Stimulated activated CD8-positive, alpha-beta memory T cell treated with anti-CD3 and anti-CD28 coated beads, Interleukin-4, amount 100 ng/mL, for 4 hours (primary cell): ENCODE measurements around the gene TMC6.

ENCODE experiments used
- DNase-seq, 2 donors: peaks; one replicate each; pipeline ENCODE4 v3.0.0-alpha.2; 2020; ENCODE audit warnings: low read depth in 2 of 2, low spot score in 1 of 2

Gene TMC6

DNA sequence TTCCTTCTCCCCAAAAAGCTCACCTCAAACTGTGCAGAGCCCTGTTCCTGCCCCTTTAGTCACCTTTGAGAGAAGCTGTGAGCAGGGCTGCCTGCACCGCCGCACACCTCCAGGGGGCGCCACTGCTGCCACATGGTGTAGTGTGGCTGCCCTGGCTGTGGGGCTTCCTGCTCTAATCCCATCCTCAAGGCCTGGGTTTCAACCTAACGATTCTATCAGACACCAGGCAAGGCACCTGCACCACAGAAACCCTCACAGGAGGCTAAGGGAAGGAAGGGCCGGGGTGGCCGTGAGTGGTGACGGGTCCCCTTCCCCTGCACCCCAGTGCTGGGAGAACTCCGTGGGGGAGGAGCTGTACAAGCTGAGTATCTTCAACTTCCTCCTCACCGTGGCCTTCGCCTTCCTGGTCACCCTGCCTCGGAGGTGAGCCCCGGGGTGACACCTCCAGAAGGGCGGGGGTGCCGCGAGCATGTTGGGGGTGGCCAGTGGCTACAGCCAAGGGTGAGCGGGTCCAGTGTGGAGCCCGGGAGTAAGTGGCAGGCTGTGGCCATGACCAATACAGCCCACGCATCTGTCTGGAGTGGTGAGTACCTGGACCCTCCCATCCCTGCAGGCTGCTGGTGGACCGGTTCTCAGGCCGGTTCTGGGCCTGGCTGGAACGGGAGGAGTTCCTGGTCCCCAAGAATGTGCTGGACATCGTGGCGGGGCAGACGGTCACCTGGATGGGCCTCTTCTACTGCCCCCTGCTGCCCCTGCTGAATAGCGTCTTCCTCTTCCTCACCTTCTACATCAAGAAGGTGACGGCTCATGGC, 9.0 kb upstream of the TMC6 start:
- DNase-seq = no peak

DNA sequence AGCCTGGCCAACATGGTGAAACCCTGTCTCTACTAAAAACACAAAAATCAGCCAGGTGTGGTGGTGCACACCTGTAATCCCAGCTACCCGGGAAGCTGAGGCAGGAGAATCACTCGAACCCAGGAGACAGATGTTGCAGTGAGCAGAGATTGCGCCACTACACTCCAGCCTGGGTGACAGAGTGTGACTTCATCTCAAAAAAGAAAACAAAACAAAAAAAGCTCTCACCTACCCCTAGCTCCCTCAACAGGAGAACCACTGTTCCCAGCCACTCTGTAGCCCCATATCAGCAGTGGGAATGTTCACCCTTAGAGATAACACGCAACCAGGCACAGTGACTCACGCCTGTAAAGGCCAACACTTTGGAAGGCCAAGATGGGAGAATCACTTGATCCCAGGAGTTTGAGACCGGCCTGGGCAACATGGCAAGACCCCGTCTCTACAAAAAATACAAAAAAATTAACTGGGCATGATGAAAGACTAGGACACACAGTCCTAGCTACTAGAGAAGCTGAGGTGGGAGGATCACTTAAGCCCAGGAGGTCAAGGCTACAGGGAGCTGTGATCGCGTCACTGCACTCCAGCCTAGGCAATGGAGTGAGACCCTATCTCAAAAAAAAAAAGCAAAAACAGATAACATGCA, 7.4 kb upstream of the TMC6 start:
- DNase-seq = no peak

DNA sequence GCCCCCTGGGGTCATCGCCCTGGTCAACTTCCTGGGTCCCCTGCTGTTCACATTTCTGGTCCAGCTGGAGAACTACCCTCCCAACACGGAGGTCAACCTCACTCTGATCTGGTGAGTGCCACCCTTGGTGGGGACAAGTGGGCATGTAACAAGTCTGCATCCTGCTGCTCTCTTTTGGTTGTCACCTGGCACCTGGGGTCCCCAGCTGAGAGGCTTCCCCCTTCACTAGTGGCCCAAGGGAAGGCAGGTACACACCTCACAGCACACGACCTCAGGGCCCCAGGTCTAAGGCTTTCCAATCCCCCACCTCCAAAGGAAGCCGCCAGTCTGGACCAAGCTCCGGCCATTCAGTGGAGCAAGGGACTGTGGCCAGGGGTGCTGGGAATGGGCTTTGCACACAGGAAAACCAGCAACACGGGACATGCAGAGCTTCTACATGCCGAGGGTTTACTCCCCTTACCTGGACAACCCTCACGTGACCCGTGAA, 6.4 kb upstream of the TMC6 start:
- DNase-seq = no peak

DNA sequence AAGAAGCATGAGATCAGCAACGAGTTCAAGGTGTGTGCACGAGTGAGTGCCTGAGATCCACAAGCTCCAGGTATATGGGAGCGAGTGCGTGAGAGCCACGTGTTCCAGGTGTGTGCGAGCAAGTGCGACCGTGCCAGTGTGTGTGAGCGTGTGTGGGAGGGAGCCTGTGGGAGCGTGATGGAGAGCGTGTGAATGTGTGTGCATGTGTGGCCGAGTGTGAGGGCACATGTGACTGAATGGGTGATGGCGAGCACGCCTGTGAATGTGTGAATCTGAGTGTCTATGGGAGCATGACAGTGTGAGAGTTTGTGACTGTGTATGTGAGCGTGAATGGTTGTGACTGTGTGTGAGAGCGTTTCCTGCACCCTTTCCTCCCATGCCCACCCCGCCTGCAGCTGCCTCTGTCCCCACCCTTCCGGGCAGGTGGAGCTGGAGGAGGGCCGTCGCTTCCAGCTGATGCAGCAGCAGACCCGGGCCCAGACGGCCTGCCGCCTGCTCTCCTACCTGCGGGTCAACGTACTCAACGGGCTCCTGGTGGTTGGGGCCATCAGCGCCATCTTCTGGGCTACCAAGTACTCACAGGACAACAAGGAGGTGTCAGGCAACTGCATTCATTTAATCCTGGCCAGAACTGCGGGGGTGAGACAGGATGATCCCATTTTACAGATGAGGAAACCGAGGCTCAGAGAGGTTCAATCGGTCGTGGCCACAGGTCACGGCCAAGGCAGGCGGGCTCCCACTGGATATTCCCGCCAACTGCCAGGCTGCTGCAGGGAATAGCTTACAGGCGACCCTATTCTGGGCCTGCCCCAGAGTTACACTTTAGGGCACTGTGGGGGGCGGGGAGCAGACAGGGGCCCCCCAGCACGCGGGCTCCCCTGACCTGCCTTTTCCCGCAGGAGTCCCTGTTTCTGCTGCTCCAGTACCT, 5.7 kb upstream of the TMC6 start:
- peak in 1 of 2 donors; percentile 47 for DNase-seq

DNA sequence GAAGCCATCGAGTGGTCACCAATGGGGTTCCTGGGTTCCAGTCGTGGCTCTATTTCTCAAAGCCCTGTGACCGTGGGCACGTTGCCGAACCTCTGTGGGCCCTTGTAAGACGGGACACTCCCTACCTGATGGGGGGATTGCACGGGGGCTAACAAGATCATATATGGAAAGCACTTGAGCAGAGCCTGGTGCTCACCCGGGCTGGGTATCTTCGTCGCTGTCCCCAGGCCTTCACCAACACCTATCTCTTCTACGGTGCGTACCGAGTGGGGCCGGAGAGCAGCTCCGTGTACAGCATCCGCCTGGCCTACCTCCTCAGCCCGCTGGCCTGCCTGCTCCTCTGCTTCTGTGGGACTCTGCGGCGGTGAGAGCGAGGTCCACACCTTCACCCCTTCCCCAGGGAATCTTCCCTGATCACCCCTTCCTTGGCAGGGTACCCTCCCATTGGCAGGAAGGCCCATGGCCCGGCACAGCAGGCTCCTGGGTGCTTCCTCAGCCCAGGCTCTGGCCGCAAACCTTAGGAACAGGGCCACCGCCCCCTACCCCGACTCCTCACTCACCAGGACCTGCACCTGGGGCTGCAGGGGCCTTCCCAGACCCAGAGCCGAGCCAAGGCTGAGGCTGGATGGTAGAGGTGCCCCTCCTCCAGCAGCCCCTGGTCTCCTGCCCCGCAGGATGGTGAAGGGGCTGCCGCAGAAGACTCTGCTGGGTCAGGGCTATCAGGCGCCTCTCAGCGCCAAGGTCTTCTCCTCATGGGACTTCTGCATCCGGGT, 4.8 kb upstream of the TMC6 start:
- no peak for DNase-seq

DNA sequence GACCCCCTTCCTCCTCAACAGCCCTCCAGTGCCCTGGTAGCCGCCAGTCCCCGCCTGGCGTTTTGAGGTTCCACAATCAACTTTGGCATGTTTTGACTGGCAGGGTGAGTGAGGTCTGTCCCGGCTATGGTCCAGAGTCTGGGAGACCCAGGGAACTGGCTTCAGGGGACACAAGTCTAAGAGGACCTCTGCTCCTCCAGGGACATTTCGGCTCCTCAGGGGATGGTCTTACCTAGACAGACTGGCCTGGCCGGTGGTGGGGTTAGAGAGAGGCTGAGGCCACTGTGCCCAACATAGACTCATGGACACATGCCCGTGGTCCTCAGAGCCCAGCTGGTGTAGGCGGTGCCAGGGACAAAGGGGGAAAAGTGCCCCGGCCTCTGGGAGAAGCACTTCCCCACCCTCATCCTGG, 4.2 kb upstream of the TMC6 start:
- DNase-seq = no peak

DNA sequence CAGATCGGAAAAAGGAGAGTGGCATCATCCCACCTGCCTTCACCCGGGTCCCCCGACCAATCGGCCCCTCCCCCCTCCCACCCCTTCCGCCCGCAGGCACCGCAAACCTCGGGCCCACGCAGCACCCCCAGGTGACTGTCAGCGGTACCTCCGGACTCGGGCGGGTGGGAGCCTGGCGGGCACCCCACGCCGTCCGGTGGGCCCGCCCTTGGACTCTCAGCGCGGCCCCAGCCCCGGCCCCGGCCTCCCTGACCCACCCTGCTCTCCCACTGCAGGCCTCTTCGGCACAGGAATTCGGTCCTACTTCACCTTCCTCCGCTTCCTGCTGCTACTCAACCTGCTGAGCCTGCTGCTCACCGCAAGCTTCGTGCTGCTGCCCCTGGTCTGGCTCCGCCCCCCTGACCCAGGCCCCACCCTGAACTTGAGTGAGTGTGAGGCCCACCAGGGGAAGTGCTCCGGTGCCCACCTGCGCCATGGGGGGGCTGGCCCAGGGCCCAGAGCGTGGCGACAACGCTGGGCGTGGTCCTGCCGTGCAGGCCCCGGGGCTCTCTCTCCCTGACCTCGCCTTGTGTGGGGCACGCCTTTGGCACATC, 3.6 kb upstream of the TMC6 start:
- DNase-seq = peak in 1 of 2 donors; percentile 67

DNA sequence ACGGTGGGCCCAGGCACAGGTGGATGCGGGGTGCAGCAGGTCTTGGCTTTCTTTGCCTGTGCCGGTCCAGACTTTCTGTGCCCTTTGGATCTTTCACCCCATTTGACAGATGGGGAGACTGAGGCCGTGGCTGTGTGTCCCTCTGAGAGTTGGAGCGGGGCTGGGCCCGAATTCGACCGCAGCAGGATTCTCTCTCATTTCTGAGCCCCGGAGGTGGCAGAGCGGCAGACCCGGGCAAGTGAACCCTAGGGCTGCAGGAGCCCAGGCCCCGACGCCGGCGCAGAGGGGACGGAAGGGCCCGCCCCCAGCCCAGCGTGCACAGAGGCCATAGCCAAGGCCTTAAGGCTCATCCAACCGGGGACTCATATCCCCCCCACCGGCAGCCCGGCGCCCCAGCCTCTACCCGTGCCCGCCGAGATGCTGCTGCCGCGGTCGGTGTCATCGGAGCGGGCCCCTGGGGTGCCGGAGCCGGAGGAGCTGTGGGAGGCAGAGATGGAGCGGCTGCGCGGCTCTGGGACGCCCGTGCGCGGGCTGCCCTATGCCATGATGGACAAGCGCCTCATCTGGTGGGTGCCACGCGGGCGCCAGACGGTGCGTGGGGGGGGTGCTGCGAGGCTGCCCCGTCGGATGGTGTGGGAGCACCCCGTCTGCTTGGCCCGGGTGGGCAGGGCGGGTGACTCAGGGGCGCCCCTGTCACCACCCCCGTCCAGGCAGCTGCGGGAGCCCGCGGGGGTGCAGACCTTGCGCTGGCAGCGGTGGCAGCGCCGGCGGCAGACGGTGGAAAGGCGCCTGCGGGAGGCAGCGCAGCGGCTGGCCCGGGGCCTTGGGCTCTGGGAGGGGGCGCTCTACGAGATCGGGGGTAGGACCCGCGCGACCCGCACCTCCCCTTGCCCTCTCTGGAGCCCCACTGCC, 2.9 kb upstream of the TMC6 start:
- peak in 1 of 2 donors; percentile 77 for DNase-seq

DNA sequence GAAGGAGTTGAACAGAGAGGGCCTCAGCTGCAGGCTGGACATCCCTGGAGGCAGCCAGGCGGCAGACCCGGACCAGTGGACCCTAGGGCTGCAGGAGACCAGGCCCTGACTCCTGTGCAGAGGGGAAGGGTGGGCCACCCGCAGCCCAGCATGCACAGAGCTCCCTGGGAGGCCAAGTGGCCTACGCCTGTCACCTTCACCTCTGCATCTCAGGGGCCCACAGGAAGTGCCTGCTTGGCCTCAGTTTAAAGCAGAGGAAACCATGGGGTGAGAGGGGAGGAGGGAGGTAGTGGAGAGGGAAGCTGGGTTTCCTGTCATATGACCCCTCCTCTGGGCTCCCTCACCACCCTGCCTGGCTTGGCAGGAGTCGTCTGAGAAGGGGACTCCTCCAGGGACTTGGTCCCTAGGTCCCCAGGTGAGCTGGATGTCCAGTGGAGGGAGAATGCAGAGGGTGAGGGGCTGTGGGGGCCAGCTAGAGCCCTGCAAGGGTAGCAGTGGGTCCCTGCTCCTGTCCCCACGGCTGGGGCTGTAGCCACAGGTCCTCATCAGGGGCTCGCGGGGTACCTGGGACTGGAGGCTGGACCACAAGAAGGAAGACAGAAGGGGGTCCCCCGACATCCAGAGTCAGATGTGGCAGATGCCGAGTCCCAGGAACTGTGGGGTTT, 2.0 kb upstream of the TMC6 start, which contains the start of gene TMC8:
TSS of gene TMC8 (plus strand) at position 335 of the 665 bp plus-strand sequence. CDS start 818 bp downstream, outside the sequence.
- DNase-seq = peak in 1 of 2 donors; percentile 53

DNA sequence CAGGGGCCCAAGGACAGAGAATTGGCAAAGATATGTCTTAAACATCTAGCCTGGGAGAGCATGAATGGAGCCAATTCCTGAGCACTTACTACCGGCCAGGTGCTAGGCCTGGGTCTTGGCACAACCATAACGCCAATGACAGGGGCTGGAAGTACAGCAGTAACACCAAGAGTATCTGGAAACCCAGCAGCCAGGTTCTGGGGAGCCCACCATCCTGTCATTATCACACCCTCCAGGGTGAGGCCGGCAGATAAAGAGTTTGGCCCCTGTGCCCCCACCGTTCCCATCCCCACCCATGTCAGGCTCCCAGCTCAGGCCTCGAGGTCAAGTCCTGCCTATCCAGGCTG, 1.5 kb upstream of the TMC6 start:
- DNase-seq = no peak

DNA sequence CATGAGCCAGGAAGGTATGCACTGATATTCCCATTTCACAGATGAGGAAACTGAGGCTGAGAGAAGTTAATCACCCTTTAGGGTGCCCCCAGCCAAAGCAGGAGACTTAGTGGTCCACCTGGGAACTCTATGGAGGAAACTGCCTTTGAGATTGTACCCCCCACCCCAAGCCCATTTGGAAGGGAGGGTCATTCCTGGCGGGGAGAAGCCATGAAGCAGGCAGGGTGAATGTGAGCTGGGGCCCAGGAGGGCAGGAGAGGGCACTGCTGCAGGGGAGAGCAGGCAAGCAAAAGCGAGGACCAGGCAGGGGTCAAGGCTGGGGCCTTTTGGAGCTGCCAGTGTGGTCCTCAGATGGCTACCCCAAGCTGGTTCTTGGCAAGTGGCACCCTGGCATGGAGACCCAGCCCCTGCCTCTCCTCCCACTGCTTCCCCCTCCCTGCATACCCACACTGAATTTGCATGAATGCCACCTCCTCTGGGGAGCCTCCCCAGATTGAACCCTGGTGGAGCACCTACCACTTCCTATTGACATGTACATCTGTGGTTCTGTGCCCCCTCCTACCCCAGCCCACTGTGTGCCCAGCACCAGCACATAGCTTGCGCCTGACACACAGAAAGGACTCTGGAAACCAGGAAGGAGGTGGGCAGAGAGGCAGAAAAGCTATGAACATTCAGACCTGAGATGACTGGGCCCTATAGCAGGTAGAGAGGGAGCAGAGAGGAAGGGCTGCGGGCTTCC, 965 bp upstream of the TMC6 start:
- no peak for DNase-seq

DNA sequence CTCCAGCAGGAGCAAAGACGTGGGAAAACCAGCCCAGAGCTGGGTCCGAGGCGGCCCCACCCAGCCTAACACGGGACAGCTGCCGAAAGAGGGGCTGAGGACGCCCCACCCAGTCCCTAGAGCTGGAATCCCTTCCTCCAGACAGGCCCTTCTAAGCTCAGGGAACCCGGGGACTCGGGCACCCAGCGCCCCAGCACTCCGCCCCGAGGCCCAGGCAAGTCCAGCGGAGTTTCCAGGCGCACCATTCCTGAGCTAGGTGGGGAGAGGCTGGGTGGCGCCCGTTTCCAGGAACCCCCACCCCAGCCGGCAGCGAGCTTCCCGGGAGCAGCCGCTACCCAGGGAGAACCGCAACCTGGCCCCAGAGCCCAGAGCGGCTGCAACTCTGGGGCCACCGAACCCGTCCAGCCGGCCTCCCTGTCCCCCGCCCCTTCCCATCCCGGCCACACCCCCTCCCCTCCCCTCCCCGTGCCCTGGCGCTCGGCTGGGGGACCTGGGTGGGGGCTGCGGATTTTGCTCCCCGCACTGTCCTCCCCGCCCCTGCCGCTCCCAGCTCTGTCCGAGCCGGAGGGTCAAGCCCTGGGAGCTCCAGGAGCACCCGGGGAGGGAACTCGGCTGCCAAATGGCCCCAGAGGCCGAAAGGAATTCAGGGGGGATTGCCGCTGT, 536 bp downstream of the TMC6 start:
- no peak for DNase-seq

DNA sequence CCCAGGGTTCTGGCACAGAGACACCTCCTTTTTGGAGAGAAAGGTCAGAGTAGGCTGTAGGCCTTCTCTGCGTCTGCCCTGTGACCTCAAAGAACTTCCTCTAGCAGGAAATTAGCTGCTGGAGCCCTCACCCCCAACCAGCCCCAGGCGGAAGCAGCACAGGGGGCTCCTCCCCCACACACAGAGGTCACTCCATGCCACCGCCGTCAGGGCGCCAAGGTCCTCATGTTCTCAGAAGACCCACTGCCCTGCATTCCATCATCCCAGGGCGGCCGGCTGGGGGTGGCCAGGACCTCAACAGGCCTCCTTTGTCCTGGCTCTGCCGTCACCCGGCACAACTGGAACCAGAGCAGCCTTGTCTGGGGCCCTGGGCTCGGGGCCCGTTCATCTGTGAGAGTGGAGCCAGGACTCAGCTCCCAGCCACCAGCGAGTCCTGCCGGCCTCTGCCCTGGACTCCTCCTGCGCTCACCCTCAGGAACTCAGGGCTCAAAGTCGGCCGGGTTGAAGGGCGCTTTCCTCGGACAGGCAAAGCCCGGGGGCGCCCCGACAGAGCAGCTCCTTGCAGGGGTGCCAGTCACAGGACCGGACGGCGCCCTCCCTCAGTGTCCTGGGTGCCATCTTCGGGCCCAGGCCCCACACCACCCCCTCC, 1.2 kb downstream of the TMC6 start:
- DNase-seq = peak in 1 of 2 donors; percentile 50

DNA sequence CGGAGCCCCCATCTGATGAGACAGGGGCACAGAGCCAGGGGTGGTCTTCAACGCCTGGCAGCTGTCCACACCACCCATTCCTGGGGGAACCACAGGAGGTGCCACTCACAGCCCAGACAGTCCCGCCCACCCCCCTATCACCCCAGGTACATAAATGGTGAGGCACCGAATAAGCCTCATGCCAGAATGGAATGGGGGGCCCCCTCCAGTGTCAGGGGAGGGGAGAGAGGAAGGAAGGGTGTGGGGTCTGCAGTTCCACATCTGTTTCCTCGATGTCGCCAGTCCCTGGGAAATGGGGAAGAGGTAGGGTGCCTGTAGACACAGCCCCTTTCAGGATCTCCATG, 1.7 kb downstream of the TMC6 start:
- no peak for DNase-seq

DNA sequence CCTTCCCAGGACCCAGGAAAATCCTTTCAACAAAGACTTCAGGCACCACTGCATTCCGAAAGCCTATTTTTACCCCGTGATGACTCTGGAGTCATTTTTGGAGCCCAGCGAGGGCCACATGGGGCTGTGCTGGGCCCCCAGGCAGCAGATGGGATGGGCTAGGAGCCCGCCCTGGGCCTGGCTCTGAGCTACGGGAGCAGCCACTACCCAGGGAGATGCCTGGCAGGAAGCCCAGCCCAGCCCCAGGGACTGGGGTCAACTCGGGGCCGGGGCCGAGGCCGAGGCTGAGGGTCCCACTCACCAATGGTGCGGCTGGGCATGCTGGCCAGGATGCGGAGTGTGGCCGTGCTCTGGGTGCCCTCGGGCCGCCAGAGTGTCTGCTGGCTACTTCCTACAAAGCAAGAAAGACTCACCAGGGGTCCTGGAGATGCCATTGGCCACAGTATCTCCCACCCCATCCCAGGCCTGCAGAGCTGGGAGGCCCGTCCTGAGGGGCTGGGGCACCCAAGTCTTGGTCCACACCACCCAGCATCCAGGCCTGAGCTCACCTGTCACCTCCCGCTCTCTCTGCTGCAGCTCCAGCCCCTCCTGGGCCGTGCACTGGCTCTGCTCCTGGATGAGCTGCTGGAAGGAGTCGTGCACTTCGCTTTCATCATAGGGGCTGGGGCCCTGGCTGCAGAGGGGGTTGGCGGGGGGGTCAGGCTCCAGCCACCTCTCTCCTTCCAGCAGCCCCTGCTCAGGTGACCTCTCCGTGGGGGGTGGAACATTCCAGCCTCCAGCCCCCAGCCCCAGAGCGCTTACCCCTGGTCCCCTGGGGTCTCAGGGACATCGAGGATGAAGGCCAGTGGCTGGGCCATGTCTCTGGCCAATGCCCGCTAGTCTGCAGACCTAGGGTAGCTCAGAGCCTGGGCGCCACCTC, 2.3 kb downstream of the TMC6 start:
- DNase-seq = no peak
